Activated T-helper 1 cell treated with anti-CD3 and anti-CD28 coated beads, Interleukin-12 subunit alpha, Interleukin-12 subunit beta, Interleukin-2, Interleukin-4 antibody, amounts not matched to agents 30 ng/mL and 10 ng/mL and 1 ng/mL, durations not matched to agents 14 hours and 24 hours and 36 hours (primary cell): ENCODE measurements around the gene LIMS1. TPM values are rescaled to one million over a fixed set of nuclear protein-coding genes. Genes with fewer than 3 reads are reported as not detected.
A peak's percentile ranks its signal among the peaks of the same experiment; 100 is the strongest.
"Not testable (repeated sequence)": the region's sequence is repeated elsewhere in the genome, so short reads cannot be mapped to it uniquely, and the experiment has no call there.

Source experiments
- DNase-seq: peaks from one replicate; pipeline ENCODE4 v3.0.0; 2021; ENCODE audit warnings: low spot score
- H3K27ac Mint-ChIP-seq: one replicate; pipeline ENCODE4 v1.8.0; 2021; ENCODE audit warnings: mild to moderate bottlenecking, mixed read lengths
- H3K27me3 Mint-ChIP-seq: one replicate; pipeline ENCODE4 v1.8.0; 2022; ENCODE audit warnings: mild to moderate bottlenecking, moderate library complexity, mixed read lengths; ENCODE audit not compliant: insufficient read depth
- H3K36me3 Mint-ChIP-seq: one replicate; pipeline ENCODE4 v1.8.0; 2021; ENCODE audit warnings: low read depth, mixed read lengths
- H3K4me1 Mint-ChIP-seq: one replicate; pipeline ENCODE4 v1.8.0; 2021; ENCODE audit warnings: low read depth, mixed read lengths
- H3K4me3 Mint-ChIP-seq: one replicate; pipeline ENCODE4 v1.8.0; 2021; ENCODE audit warnings: mild to moderate bottlenecking, moderate library complexity, mixed read lengths
- H3K9me3 Mint-ChIP-seq: one replicate; pipeline ENCODE4 v1.8.0; 2021; ENCODE audit warnings: mixed read lengths
- intact Hi-C: fragments of 100-400 bp; cut with micrococcal nuclease; formaldehyde crosslinking; loops from one replicate; pipeline ENCODE4 v1.15.1; 2024
- total RNA-seq: library from RNA; stranded (reverse); gene quantifications from 2 replicates; pipeline ENCODE4 v1.2.3, GENCODE V29; 2022

LIMS1 gene
- total RNA-seq, 1 donor from 2014 or later, result 69.6 TPM

GRCh38 chr2:108594132-108594981 is 60.1 kb downstream of the LIMS1 start:
- peak overlapping the region; percentile 72 for H3K4me3 Mint-ChIP-seq
- no peaks in the 10 kb centered on the region for H3K9me3 Mint-ChIP-seq
- H3K27ac Mint-ChIP-seq, result peak overlapping the region; percentile 92
- peaks cover 2% of the 10 kb centered on the region for H3K36me3 Mint-ChIP-seq
- intact Hi-C loops, result loop anchor here (1.0 to 10.0 kb wide), 7 partner anchors 10 to 620 kb away; partner anchors contain the start of genes CCDC138 and RANBP2
- H3K4me1 Mint-ChIP-seq, result peaks cover 63% of the 10 kb centered on the region
- no peak for DNase-seq
- no peaks in the 10 kb centered on the region for H3K27me3 Mint-ChIP-seq

GRCh38 chr2:108594982-108595464 is 60.8 kb downstream of the LIMS1 start:
- Mint-ChIP-seq H3K4me1 (peaks cover 57% of the 10 kb centered on the region), H3K9me3 (no peaks in the 10 kb centered on the region), H3K4me3 (peak overlapping the region; percentile 54), H3K27me3 (no peaks in the 10 kb centered on the region), H3K27ac (peak overlapping the region; percentile 92), H3K36me3 (peaks cover 1% of the 10 kb centered on the region)
- intact Hi-C loops, result loop anchor here (1.0 to 10.0 kb wide), 7 partner anchors 11 to 620 kb away; partner anchors contain the start of genes CCDC138 and RANBP2
- DNase-seq, result no peak

GRCh38 chr2:108595771-108596170 is 61.5 kb downstream of the LIMS1 start:
- not testable (repeated sequence) for H3K9me3 Mint-ChIP-seq, H3K36me3 Mint-ChIP-seq, DNase-seq, H3K27me3 Mint-ChIP-seq
- Mint-ChIP-seq H3K4me3 (peak overlapping the region; percentile 45), H3K27ac (peak overlapping the region; percentile 92), H3K4me1 (peaks cover 49% of the 10 kb centered on the region)
- intact Hi-C loops, result loop anchor here (2.0 to 10.0 kb wide), 3 partner anchors 191 to 619 kb away; partner anchors contain the start of gene CCDC138

- H3K27me3 Mint-ChIP-seq, DNase-seq, H3K27ac Mint-ChIP-seq, H3K4me3 Mint-ChIP-seq, H3K9me3 Mint-ChIP-seq, H3K36me3 Mint-ChIP-seq: not testable (repeated sequence)
- intact Hi-C loops, result loop anchor here (10.0 kb wide), 2 partner anchors 548 to 618 kb away; no protein-coding TSS in a partner anchor
- H3K4me1 Mint-ChIP-seq, result peaks cover 41% of the 10 kb centered on the region
These were observed 63.0 kb downstream of the LIMS1 start for GRCh38 chr2:108597105-108597744.

GRCh38 chr2:108601199-108601598 is 66.9 kb downstream of the LIMS1 start:
- H3K27ac Mint-ChIP-seq, H3K36me3 Mint-ChIP-seq, H3K27me3 Mint-ChIP-seq, DNase-seq, intact Hi-C loops, H3K4me3 Mint-ChIP-seq, H3K9me3 Mint-ChIP-seq: not testable (repeated sequence)
- peaks cover 36% of the 10 kb centered on the region for H3K4me1 Mint-ChIP-seq

- Mint-ChIP-seq H3K27me3 (peaks cover 1% of the 10 kb centered on the region), H3K9me3 (no peaks in the 10 kb centered on the region), H3K27ac (no peak overlapping the region), H3K4me3 (no peak overlapping the region), H3K4me1 (peaks cover 48% of the 10 kb centered on the region), H3K36me3 (peaks cover 10% of the 10 kb centered on the region)
- intact Hi-C loops, result no loop called here
- DNase-seq, result no peak
These were observed 68.2 kb downstream of the LIMS1 start for GRCh38 chr2:108602422-108602821.

- Mint-ChIP-seq H3K4me3 (no peak overlapping the region), H3K27ac (no peak overlapping the region), H3K36me3 (peaks cover 12% of the 10 kb centered on the region), H3K4me1 (peaks cover 60% of the 10 kb centered on the region), H3K27me3 (peaks cover 1% of the 10 kb centered on the region), H3K9me3 (no peaks in the 10 kb centered on the region)
- intact Hi-C loops, result no loop called here
- no peak for DNase-seq
These were observed 69.9 kb downstream of the LIMS1 start for GRCh38 chr2:108604196-108604595.

- Mint-ChIP-seq H3K9me3 (no peaks in the 10 kb centered on the region), H3K27ac (peak overlapping the region; percentile 47), H3K4me3 (no peak overlapping the region), H3K4me1 (peaks cover 72% of the 10 kb centered on the region), H3K36me3 (peaks cover 10% of the 10 kb centered on the region), H3K27me3 (no peaks in the 10 kb centered on the region)
- intact Hi-C loops, result loop anchor here (5.0 kb wide), 1 partner anchor 181 kb away; the partner anchor contains the start of gene CCDC138
- no peak for DNase-seq
These were observed 71.7 kb downstream of the LIMS1 start for GRCh38 chr2:108605947-108606346.

GRCh38 chr2:108607706-108608301 is 73.5 kb downstream of the LIMS1 start:
- H3K9me3 Mint-ChIP-seq, result no peaks in the 10 kb centered on the region
- H3K36me3 Mint-ChIP-seq, result peaks cover 11% of the 10 kb centered on the region
- peak overlapping the region; percentile 53 for H3K27ac Mint-ChIP-seq
- DNase-seq, result no peak
- intact Hi-C loops, result loop anchor here (1.0 to 5.0 kb wide), 2 partner anchors 28 to 179 kb away; partner anchors contain the start of gene CCDC138
- H3K4me3 Mint-ChIP-seq, result no peak overlapping the region
- no peaks in the 10 kb centered on the region for H3K27me3 Mint-ChIP-seq
- H3K4me1 Mint-ChIP-seq, result peaks cover 84% of the 10 kb centered on the region

- H3K27me3 Mint-ChIP-seq, result no peaks in the 10 kb centered on the region
- peak overlapping the region; percentile 72 for H3K27ac Mint-ChIP-seq
- no peak for DNase-seq
- peaks cover 15% of the 10 kb centered on the region for H3K36me3 Mint-ChIP-seq
- intact Hi-C loops, result no loop called here
- H3K4me3 Mint-ChIP-seq, result peak overlapping the region; percentile 42
- no peaks in the 10 kb centered on the region for H3K9me3 Mint-ChIP-seq
- peaks cover 92% of the 10 kb centered on the region for H3K4me1 Mint-ChIP-seq
These were observed 76.8 kb downstream of the LIMS1 start for GRCh38 chr2:108611021-108611420.

GRCh38 chr2:108612153-108612513 is 77.9 kb downstream of the LIMS1 start:
- intact Hi-C loops, result loop anchor here (1.0 to 2.0 kb wide), 5 partner anchors 9 to 107 kb away; partner anchors contain the start of gene RANBP2
- peak; percentile 44 for DNase-seq
- Mint-ChIP-seq H3K9me3 (no peaks in the 10 kb centered on the region), H3K27me3 (no peaks in the 10 kb centered on the region), H3K27ac (peak overlapping the region; percentile 95), H3K4me3 (peak overlapping the region; percentile 55), H3K4me1 (peaks cover 92% of the 10 kb centered on the region), H3K36me3 (peaks cover 14% of the 10 kb centered on the region)

GRCh38 chr2:108612514-108613183 is 78.4 kb downstream of the LIMS1 start:
- intact Hi-C loops, result loop anchor here (1.0 to 2.0 kb wide), 5 partner anchors 9 to 107 kb away; partner anchors contain the start of gene RANBP2
- Mint-ChIP-seq H3K27me3 (no peaks in the 10 kb centered on the region), H3K4me1 (peaks cover 92% of the 10 kb centered on the region), H3K27ac (peak overlapping the region; percentile 95), H3K36me3 (peaks cover 12% of the 10 kb centered on the region), H3K4me3 (peak overlapping the region; percentile 55), H3K9me3 (no peaks in the 10 kb centered on the region)
- peak; percentile 58 for DNase-seq
